Measurements from ENCODE around the gene PCDHA9. TPM values are rescaled to one million over a fixed set of nuclear protein-coding genes. Genes with fewer than 3 reads are reported as not detected.
"Not testable (repeated sequence)": the region's sequence is repeated elsewhere in the genome, so short reads cannot be mapped to it uniquely, and the experiment has no call there.

The PCDHA9 gene
- polyA plus RNA-seq, 2 donors: 0.02 TPM; not detected in 1

- Histone ChIP-seq H3K4me1 (ENCODE audit: control insufficient read depth in 2 of 2, insufficient read depth in 2 of 2, low read length in 1 of 2) (no peaks in the 10 kb centered on the region), H3K36me3 (ENCODE audit: control insufficient read depth in 2 of 2, insufficient read depth in 2 of 2, low read length in 1 of 2) (no peaks in the 10 kb centered on the region), H3K9me3 (ENCODE audit: control insufficient read depth in 2 of 2, insufficient read depth in 1 of 2, low read depth in 1 of 2, low read length in 1 of 2) (peaks cover 7 to 32% of the 10 kb centered on the region in 2 donors), H3K27me3 (ENCODE audit: control insufficient read depth in 1 of 2, insufficient read depth in 2 of 2, low read length in 2 of 2) (no peaks in the 10 kb centered on the region), H3K27ac (ENCODE audit: low read depth in 2 of 2, low read length in 1 of 2) (no peak overlapping the region), H3K4me3 (ENCODE audit: low read depth in 1 of 2, low read length in 2 of 2) (no peak overlapping the region)
- WGBS, 2 donors: 63% methylated on average over 22 of the region's 22 CpGs; no CpG with 5 or more reads in 1 of the 2 donors
Measured at GRCh38 chr5:140857987-140858240, 9.7 kb downstream of the PCDHA9 start.

GRCh38 chr5:140862441-140863295, 14.5 kb downstream of the PCDHA9 start:
- peaks cover 7 to 22% of the 10 kb centered on the region in 2 donors for H3K9me3 ChIP-seq (ENCODE audit: control insufficient read depth in 2 of 2, insufficient read depth in 1 of 2, low read depth in 1 of 2, low read length in 1 of 2)

DNA sequence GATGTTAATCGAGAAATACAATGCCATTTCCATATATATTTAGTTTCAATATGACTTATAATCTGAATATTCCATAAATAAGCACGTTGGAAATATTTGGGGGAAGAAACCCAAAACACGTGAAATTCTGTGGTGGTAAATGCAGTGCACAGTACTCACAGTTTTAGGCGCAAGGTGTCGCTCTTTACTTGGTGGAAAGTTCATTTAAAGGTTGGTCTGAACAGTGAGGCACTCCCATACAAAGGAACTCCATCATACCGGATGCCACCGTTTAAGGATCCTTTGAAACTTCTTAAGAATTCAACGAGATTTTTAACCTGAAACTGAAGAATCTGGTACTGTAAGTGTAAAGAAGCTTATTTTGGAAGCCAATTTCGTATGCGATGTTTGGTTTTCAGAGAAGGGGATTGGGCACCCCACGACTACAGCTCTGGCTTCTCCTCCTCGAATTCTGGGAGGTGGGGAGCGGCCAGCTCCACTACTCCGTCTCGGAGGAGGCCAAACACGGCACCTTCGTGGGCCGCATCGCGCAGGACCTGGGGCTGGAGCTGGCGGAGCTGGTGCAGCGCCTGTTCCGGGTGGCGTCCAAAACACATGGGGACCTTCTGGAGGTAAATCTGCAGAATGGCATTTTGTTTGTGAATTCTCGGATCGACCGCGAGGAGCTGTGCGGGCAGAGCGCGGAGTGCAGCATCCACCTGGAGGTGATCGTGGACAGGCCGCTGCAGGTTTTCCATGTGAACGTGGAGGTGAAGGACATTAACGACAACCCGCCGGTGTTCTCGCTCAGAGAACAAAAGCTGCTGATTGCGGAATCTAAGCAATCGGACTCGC, 20.8 kb downstream of the PCDHA9 start, which contains the start of gene PCDHA11:
TSS of gene PCDHA11 (plus strand) at position 237 of the 834 bp plus-strand sequence. CDS start at position 384, 147 bp downstream.
- WGBS, 2 donors: 18 to 21% methylated on average over 41 of the region's 41 CpGs
- Histone ChIP-seq H3K36me3 (ENCODE audit: control insufficient read depth in 2 of 2, insufficient read depth in 2 of 2, low read length in 1 of 2) (no peaks in the 10 kb centered on the region), H3K4me3 (ENCODE audit: low read depth in 1 of 2, low read length in 2 of 2) (no peak within 1 kb of the TSS)

More at GRCh38 chr5:140862441-140863295, 14.5 kb downstream of the PCDHA9 start:
- no peak overlapping the region for H3K4me3 ChIP-seq (ENCODE audit: low read depth in 1 of 2, low read length in 2 of 2)
- WGBS, 2 donors: 48 to 50% methylated on average over 76 of the region's 76 CpGs
- H3K36me3 ChIP-seq (ENCODE audit: control insufficient read depth in 2 of 2, insufficient read depth in 2 of 2, low read length in 1 of 2): no peaks in the 10 kb centered on the region
- H3K27me3 ChIP-seq (ENCODE audit: control insufficient read depth in 1 of 2, insufficient read depth in 2 of 2, low read length in 2 of 2): no peaks in the 10 kb centered on the region
- H3K4me1 ChIP-seq (ENCODE audit: control insufficient read depth in 2 of 2, insufficient read depth in 2 of 2, low read length in 1 of 2): no peaks in the 10 kb centered on the region
- no peak overlapping the region for H3K27ac ChIP-seq (ENCODE audit: low read depth in 2 of 2, low read length in 1 of 2)

DNA sequence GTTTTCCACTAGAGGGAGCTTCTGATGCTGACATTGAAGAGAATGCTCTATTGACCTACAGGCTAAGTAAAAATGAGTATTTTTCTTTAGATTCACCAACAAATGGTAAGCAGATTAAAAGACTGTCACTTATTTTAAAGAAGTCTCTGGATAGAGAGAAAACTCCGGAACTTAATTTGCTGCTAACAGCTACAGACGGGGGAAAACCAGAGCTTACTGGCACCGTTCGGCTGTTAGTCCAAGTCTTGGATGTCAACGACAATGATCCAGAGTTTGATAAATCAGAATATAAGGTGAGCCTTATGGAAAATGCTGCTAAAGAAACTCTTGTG, 21.3 kb downstream of the PCDHA9 start:
- no peak overlapping the region for H3K4me3 ChIP-seq (ENCODE audit: low read depth in 1 of 2, low read length in 2 of 2)
- H3K4me1 ChIP-seq (ENCODE audit: control insufficient read depth in 2 of 2, insufficient read depth in 2 of 2, low read length in 1 of 2): no peaks in the 10 kb centered on the region
- WGBS, 2 donors: 47 to 54% methylated on average over 5 of the region's 5 CpGs
- H3K27ac ChIP-seq (ENCODE audit: low read depth in 2 of 2, low read length in 1 of 2): no peak overlapping the region
- no peaks in the 10 kb centered on the region for H3K27me3 ChIP-seq (ENCODE audit: control insufficient read depth in 1 of 2, insufficient read depth in 2 of 2, low read length in 2 of 2)
- no peaks in the 10 kb centered on the region for H3K36me3 ChIP-seq (ENCODE audit: control insufficient read depth in 2 of 2, insufficient read depth in 2 of 2, low read length in 1 of 2)
- H3K9me3 ChIP-seq (ENCODE audit: control insufficient read depth in 2 of 2, insufficient read depth in 1 of 2, low read depth in 1 of 2, low read length in 1 of 2): peaks cover 14 to 19% of the 10 kb centered on the region in 2 donors

More for the DNA sequence above, 20.8 kb downstream of the PCDHA9 start, which contains the start of gene PCDHA11:
- no peaks in the 10 kb centered on the region for H3K4me1 ChIP-seq (ENCODE audit: control insufficient read depth in 2 of 2, insufficient read depth in 2 of 2, low read length in 1 of 2)
- peaks cover 14 to 19% of the 10 kb centered on the region in 2 donors for H3K9me3 ChIP-seq (ENCODE audit: control insufficient read depth in 2 of 2, insufficient read depth in 1 of 2, low read depth in 1 of 2, low read length in 1 of 2)
- no peak within 1 kb of the TSS for H3K27ac ChIP-seq (ENCODE audit: low read depth in 2 of 2, low read length in 1 of 2)
- H3K27me3 ChIP-seq (ENCODE audit: control insufficient read depth in 1 of 2, insufficient read depth in 2 of 2, low read length in 2 of 2): no peaks in the 10 kb centered on the region

DNA sequence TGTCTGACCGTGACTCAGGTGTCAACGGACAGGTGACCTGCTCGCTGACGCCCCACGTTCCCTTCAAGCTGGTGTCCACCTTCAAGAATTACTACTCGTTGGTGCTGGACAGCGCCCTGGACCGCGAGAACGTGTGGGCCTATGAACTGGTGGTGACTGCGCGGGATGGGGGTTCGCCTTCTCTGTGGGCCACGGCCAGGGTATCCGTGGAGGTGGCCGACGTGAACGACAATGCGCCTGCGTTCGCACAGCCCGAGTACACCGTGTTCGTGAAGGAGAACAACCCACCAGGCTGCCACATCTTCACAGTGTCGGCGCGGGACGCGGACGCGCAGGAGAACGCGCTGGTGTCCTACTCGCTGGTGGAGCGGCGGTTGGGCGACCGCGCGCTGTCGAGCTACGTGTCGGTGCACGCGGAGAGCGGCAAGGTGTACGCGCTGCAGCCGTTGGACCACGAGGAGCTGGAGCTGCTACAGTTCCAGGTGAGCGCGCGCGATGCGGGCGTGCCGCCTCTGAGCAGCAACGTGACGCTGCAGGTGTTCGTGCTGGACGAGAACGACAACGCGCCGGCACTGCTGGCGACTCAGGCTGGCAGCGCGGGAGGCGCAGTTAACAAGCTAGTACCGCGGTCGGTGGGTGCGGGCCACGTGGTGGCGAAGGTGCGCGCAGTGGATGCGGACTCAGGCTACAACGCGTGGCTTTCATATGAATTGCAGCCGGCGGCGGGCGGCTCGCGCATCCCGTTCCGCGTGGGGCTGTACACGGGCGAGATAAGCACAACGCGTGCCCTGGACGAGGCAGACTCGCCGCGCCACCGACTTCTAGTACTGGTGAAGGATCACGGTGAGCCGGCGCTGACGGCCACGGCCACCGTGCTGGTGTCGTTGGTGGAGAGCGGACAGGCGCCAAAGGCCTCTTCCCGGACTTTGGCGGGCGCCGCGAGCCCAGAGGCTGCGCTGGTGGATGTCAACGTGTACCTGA, 22.3 kb downstream of the PCDHA9 start:
- H3K4me1 ChIP-seq (ENCODE audit: control insufficient read depth in 2 of 2, insufficient read depth in 2 of 2, low read length in 1 of 2): no peaks in the 10 kb centered on the region
- WGBS, 2 donors: 53 to 54% methylated on average over 114 of the region's 114 CpGs
- H3K9me3 ChIP-seq (ENCODE audit: control insufficient read depth in 2 of 2, insufficient read depth in 1 of 2, low read depth in 1 of 2, low read length in 1 of 2): peaks cover 14 to 19% of the 10 kb centered on the region in 2 donors

GRCh38 chr5:140875085-140876065, 27.2 kb downstream of the PCDHA9 start, which contains the start of gene PCDHA12:
Gene PCDHA12, plus strand, starts transcription at chr5:140875308. Its CDS starts 165 bp downstream, at chr5:140875473.
- no peak within 1 kb of the TSS for H3K4me3 ChIP-seq (ENCODE audit: low read depth in 1 of 2, low read length in 2 of 2)
- H3K9me3 ChIP-seq (ENCODE audit: control insufficient read depth in 2 of 2, insufficient read depth in 1 of 2, low read depth in 1 of 2, low read length in 1 of 2): peaks cover 22 to 26% of the 10 kb centered on the region in 2 donors
- no peak within 1 kb of the TSS for H3K27ac ChIP-seq (ENCODE audit: low read depth in 2 of 2, low read length in 1 of 2)
- H3K36me3 ChIP-seq (ENCODE audit: control insufficient read depth in 2 of 2, insufficient read depth in 2 of 2, low read length in 1 of 2): no peaks in the 10 kb centered on the region
- no peaks in the 10 kb centered on the region for H3K27me3 ChIP-seq (ENCODE audit: control insufficient read depth in 1 of 2, insufficient read depth in 2 of 2, low read length in 2 of 2)
- no peaks in the 10 kb centered on the region for H3K4me1 ChIP-seq (ENCODE audit: control insufficient read depth in 2 of 2, insufficient read depth in 2 of 2, low read length in 1 of 2)
- 20 to 24% methylated on average over 44 to 47 of the region's 47 CpGs for WGBS, 2 donors

More for the DNA sequence above, 22.3 kb downstream of the PCDHA9 start:
- Histone ChIP-seq H3K36me3 (ENCODE audit: control insufficient read depth in 2 of 2, insufficient read depth in 2 of 2, low read length in 1 of 2) (no peaks in the 10 kb centered on the region), H3K27ac (ENCODE audit: low read depth in 2 of 2, low read length in 1 of 2) (no peak overlapping the region), H3K4me3 (ENCODE audit: low read depth in 1 of 2, low read length in 2 of 2) (no peak overlapping the region), H3K27me3 (ENCODE audit: control insufficient read depth in 1 of 2, insufficient read depth in 2 of 2, low read length in 2 of 2) (no peaks in the 10 kb centered on the region)

- not testable (repeated sequence) for H3K4me3 ChIP-seq (ENCODE audit: low read depth in 1 of 2, low read length in 2 of 2); H3K27ac ChIP-seq (ENCODE audit: low read depth in 2 of 2, low read length in 1 of 2); H3K36me3 ChIP-seq (ENCODE audit: control insufficient read depth in 2 of 2, insufficient read depth in 2 of 2, low read length in 1 of 2); H3K4me1 ChIP-seq (ENCODE audit: control insufficient read depth in 2 of 2, insufficient read depth in 2 of 2, low read length in 1 of 2); H3K27me3 ChIP-seq (ENCODE audit: control insufficient read depth in 1 of 2, insufficient read depth in 2 of 2, low read length in 2 of 2)
- 47 to 50% methylated on average over 73 to 80 of the region's 80 CpGs for WGBS, 2 donors
- H3K9me3 ChIP-seq (ENCODE audit: control insufficient read depth in 2 of 2, insufficient read depth in 1 of 2, low read depth in 1 of 2, low read length in 1 of 2): peaks cover 15 to 17% of the 10 kb centered on the region in 2 donors
Measured at GRCh38 chr5:140876541-140877261, 28.5 kb downstream of the PCDHA9 start.

GRCh38 chr5:140877262-140877581, 29.0 kb downstream of the PCDHA9 start:
- Histone ChIP-seq H3K4me1 (ENCODE audit: control insufficient read depth in 2 of 2, insufficient read depth in 2 of 2, low read length in 1 of 2) (no peaks in the 10 kb centered on the region), H3K36me3 (ENCODE audit: control insufficient read depth in 2 of 2, insufficient read depth in 2 of 2, low read length in 1 of 2) (no peaks in the 10 kb centered on the region), H3K27ac (ENCODE audit: low read depth in 2 of 2, low read length in 1 of 2) (no peak overlapping the region), H3K27me3 (ENCODE audit: control insufficient read depth in 1 of 2, insufficient read depth in 2 of 2, low read length in 2 of 2) (peaks cover 0 to 6% of the 10 kb centered on the region in 2 donors), H3K4me3 (ENCODE audit: low read depth in 1 of 2, low read length in 2 of 2) (no peak overlapping the region), H3K9me3 (ENCODE audit: control insufficient read depth in 2 of 2, insufficient read depth in 1 of 2, low read depth in 1 of 2, low read length in 1 of 2) (peaks cover 18 to 21% of the 10 kb centered on the region in 2 donors)
- 48 to 53% methylated on average over 32 to 37 of the region's 37 CpGs for WGBS, 2 donors

Measured in esophagus (tissue), 2 donors.